Heart left ventricle (tissue), 16 donors: ENCODE measurements around the gene FGF22. TPM values are rescaled to one million over a fixed set of nuclear protein-coding genes. Genes with fewer than 3 reads are reported as not detected.
A peak's percentile ranks its signal among the peaks of the same experiment; 100 is the strongest.

ENCODE experiments used
- ATAC-seq, 4 donors: fragments of 200-7000 bp; cut with Tn5 transposase; one replicate each; pipeline ENCODE4 v1.9.1; 2020 to 2022; ENCODE audit warnings: moderate library complexity in 4 of 4, mild to moderate bottlenecking in 3 of 4, moderate number of reproducible peaks in 1 of 4
- DNase-seq, 5 donors: peaks; one replicate each; pipeline ENCODE4 v3.0.0-alpha.2; 2020
- H3K27ac ChIP-seq, 12 donors: fragments of 200-600 bp; sonication (generic) in 4 of 12; one replicate each; pipeline versions ENCODE4 v1.5.0 to v1.8.0; 2016 to 2022; ENCODE audit warnings: mild to moderate bottlenecking in 2 of 12
- H3K27me3 ChIP-seq, 9 donors: fragments of 200-600 bp; sonication (generic) in 2 of 9; one replicate each; pipeline versions ENCODE4 v1.5.1 to v1.8.0; 2016 to 2022; ENCODE audit warnings: mild to moderate bottlenecking in 3 of 9
- H3K36me3 ChIP-seq, 9 donors: fragments of 200-600 bp; sonication (generic) in 2 of 9; one replicate each; pipeline versions ENCODE4 v1.5.0 to v1.8.0; 2018 to 2022; ENCODE audit warnings: mild to moderate bottlenecking in 2 of 9
- H3K4me1 ChIP-seq, 12 donors: fragments of 200-600 bp; sonication (generic) in 4 of 12; one replicate each; pipeline versions ENCODE4 v1.5.0 to v1.8.0; 2016 to 2022; ENCODE audit warnings: mild to moderate bottlenecking in 3 of 12
- H3K4me3 ChIP-seq, 12 donors: fragments of 200-600 bp; sonication (generic) in 4 of 12; one replicate each; pipeline versions ENCODE4 v1.5.0 to v1.8.0; 2017 to 2022; ENCODE audit warnings: mild to moderate bottlenecking in 9 of 12, moderate library complexity in 4 of 12
- H3K9me3 ChIP-seq, 12 donors: fragments of 200-600 bp; sonication (generic) in 4 of 12; one replicate each; pipeline versions ENCODE4 v1.5.0 to v1.8.0; 2016 to 2022; ENCODE audit warnings: mild to moderate bottlenecking in 1 of 12
- POLR2A ChIP-seq, 2 donors: fragments of 450-650 bp; IDR thresholded peaks; one replicate each; pipeline ENCODE4 v1.6.1; 2017; ENCODE audit warnings: antibody characterized with exemption in 2 of 2, mild to moderate bottlenecking in 2 of 2, moderate library complexity in 2 of 2
- WGBS, 4 donors: extraction: QIAGEN DNeasy Blood & Tissue Kit in 2 of 4; methylation state at CpG; one replicate each; pipeline versions ENCODE4 v1.1.5 to v1.1.7; 2013 to 2018; 5-methylcytosine and 5-hydroxymethylcytosine counted together
- intact Hi-C, 10 donors: fragments of 100-400 bp; cut with DNase I; formaldehyde crosslinking; loops; one replicate each; pipeline versions ENCODE4 v1.11.1 to v1.14.2; 2022
- polyA plus RNA-seq, 2 donors: library from polyadenylated mRNA; stranded (reverse); fragments of 200-250 nt; gene quantifications; one replicate each; pipeline ENCODE4 v1.2.3, GENCODE V29; 2013
- total RNA-seq, 9 donors: library from RNA; depleted of rRNA in 2 of 9; stranded (reverse); fragments of >200 nt in 2 of 9; fragmentation: NEBNext Ultra II Directional in 3 of 9; extraction: Animal tissue kit (Norgen Biotek cat#: 25700) in 3 of 9; gene quantifications; one replicate each; pipeline versions ENCODE4 v1.1.0 to v1.2.4, GENCODE V29; 2016 to 2023
- TF ChIP-seq, protein P1 (sequence below), 12 donors: fragments of 200-600 bp; sonication (generic) in 4 of 12; IDR thresholded peaks; one replicate each; pipeline versions ENCODE4 v1.5.0 to v1.8.0; 2018 to 2022; ENCODE audit warnings: antibody characterized with exemption in 12 of 12, mild to moderate bottlenecking in 5 of 12
- donor health status: ischemic (EF 13 %, LVEDD 7.1; RV severe dilation, severe dysfunction).
- donor health status: healthy with polysubstance abuse.
- donor health status: DM: no; HTN: yes; CAD: no.
- donor health status: DM: no; HTN: no; CAD: no.
- donor health status: ischemic (EF 25% LVEDD 6.9; RV normal size, moderate dysfunction).
- donor health status: ischemic (EF 25% LVEDD 5.7; RV mildly dilated, moderate dysfunction).
- donor health status: healthy.
- donor health status: DM: yes; HTN: yes; CAD: no.
- donor health status: ischemic (EF 35%, LVEDD 5.7; RV mildly dilated, moderate dysfunction).
- donor health status: nonischemic (EF 11% LVEDD 7.7; RV severe dilation, severe dysfunction).
- donor health status: DM: yes; HTN: yes; CAD: no.
- donor health status: PGD.
- donor health status: ischemic (EF 29% LVEDD 5.4; RV normal size, mild dysfunction).
- donor health status: nonischemic (EF 23%, LVEDD 6.1; RV moderate dilation, normal function).

The FGF22 gene
- total and polyA plus RNA-seq, 11 donors: 0.07 to 0.36 (median 0.16) TPM; not detected in 6

DNA sequence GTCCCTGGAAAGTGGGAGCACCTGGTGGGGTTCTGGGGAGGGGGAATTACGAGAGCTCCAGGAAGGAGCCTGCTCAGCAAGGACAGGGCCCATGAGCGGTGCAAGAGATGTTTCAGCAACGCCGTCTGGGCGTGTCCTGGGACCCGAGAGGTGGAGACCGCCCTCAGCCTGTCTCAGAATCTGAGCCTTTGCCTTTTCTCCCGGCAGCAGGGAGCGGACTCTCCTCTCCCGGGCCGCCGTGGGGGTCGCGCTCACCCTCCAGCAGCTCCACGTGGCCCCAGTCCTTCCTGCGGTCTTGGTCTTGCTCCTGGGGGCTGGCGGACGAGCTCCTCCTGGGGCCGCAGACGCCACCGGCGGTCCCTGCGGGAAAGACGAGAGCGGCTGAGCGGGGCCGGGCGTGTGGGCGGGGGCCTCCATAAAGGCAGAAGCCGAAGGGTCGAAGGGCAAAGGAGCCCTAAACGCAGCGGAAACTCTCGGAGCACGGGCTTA lies 7.1 kb upstream of the FGF22 start:
- H3K4me1 ChIP-seq: peaks cover 6 to 28% (median 17%) of the 10 kb centered on the region in 12 donors

DNA sequence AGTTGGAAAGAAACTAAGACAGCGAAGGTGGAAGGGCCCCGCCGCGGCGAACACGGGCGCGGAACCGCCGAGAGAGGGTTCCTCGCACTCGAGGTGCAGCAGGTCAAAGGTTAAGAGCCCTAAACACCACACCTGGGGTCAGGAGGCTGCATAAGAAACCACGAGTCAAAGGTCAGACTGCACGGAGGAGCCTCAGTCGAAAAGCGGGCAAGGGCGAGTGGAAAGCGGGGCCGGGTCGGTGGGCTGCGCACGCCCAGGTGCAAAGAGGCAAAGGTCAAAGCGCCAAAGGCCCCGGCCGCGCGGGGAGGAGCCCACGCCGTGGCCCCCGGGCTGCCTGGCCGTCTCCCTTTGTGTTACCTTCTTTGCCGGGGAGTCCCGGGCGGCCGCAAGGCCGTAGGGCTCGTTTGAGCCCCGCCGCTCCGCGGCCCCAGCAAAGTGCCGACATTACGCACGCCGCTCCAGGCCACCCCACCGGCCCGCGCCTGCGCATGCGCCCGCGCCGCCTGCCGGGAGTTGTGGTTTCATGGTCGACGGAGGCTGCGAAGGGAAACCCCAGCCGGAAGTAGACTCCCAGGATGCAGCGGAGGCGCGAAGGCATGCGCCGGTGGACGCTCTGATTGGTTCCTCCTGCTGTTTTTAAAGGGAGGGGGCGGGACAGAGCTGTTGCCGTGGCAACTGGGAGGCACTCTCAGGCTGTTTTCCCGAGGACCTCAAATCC lies 6.5 kb upstream of the FGF22 start, which contains the start of gene POLRMT:
TSS of gene POLRMT (minus strand) at position 470 of the 718 bp plus-strand sequence. CDS start at position 445, 25 bp downstream.
- Histone ChIP-seq H3K4me1 (peaks cover 6 to 28% (median 17%) of the 10 kb centered on the region in 12 donors), H3K36me3 (peaks cover 0 to 18% (median 14%) of the 10 kb centered on the region in 9 donors), H3K4me3 (peak within 1 kb of the TSS; percentile 57 to 99 (median 96)), H3K27ac (peak within 1 kb of the TSS in 11 of 12 donors; percentile 57 to 86 (median 79)), H3K9me3 (no peaks in the 10 kb centered on the region), H3K27me3 (no peaks in the 10 kb centered on the region)
- DNase-seq (peak; percentile 98 to 99 (median 99)), ATAC-seq (peak; percentile 95 to 98 (median 98))
- WGBS, 4 donors: 0 to 1% (median 0%) methylated on average over 34 to 67 of the region's 67 CpGs
- peak in 1 of 2 donors; percentile 36 for TF ChIP-seq POLR2A (IDR thresholded peaks at IDR 0.05)
- TF ChIP-seq, protein P1, sequence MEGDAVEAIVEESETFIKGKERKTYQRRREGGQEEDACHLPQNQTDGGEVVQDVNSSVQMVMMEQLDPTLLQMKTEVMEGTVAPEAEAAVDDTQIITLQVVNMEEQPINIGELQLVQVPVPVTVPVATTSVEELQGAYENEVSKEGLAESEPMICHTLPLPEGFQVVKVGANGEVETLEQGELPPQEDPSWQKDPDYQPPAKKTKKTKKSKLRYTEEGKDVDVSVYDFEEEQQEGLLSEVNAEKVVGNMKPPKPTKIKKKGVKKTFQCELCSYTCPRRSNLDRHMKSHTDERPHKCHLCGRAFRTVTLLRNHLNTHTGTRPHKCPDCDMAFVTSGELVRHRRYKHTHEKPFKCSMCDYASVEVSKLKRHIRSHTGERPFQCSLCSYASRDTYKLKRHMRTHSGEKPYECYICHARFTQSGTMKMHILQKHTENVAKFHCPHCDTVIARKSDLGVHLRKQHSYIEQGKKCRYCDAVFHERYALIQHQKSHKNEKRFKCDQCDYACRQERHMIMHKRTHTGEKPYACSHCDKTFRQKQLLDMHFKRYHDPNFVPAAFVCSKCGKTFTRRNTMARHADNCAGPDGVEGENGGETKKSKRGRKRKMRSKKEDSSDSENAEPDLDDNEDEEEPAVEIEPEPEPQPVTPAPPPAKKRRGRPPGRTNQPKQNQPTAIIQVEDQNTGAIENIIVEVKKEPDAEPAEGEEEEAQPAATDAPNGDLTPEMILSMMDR (IDR thresholded peaks at IDR 0.05): peak in 6 of 12 donors; percentile 9 to 50 (median 18)
- intact Hi-C loops: loop anchor here in 2 of 10 donors (5.0 to 10.0 kb wide), 2 partner anchors 51 to 98 kb away; partner anchors contain the start of gene CDC34 (in 1 of the 2)

More for the DNA sequence above, 7.1 kb upstream of the FGF22 start:
- Histone ChIP-seq H3K27ac (peak overlapping the region in 11 of 12 donors; percentile 33 to 86 (median 79)), H3K36me3 (peaks cover 0 to 24% (median 18%) of the 10 kb centered on the region in 9 donors), H3K9me3 (no peaks in the 10 kb centered on the region), H3K4me3 (peak overlapping the region; percentile 57 to 99 (median 96)), H3K27me3 (no peaks in the 10 kb centered on the region)
- intact Hi-C loops: loop anchor here in 2 of 10 donors (5.0 to 10.0 kb wide), 2 partner anchors 50 to 98 kb away; partner anchors contain the start of gene CDC34 (in 1 of the 2)
- TF ChIP-seq, protein P1 (IDR thresholded peaks at IDR 0.05): no peak
- TF ChIP-seq POLR2A (IDR thresholded peaks at IDR 0.05): no peak
- ATAC-seq: peak in 1 of 4 donors; percentile 21
- WGBS, 4 donors: 0 to 4% (median 3%) methylated on average over 17 to 35 of the region's 35 CpGs
- no peak for DNase-seq

DNA sequence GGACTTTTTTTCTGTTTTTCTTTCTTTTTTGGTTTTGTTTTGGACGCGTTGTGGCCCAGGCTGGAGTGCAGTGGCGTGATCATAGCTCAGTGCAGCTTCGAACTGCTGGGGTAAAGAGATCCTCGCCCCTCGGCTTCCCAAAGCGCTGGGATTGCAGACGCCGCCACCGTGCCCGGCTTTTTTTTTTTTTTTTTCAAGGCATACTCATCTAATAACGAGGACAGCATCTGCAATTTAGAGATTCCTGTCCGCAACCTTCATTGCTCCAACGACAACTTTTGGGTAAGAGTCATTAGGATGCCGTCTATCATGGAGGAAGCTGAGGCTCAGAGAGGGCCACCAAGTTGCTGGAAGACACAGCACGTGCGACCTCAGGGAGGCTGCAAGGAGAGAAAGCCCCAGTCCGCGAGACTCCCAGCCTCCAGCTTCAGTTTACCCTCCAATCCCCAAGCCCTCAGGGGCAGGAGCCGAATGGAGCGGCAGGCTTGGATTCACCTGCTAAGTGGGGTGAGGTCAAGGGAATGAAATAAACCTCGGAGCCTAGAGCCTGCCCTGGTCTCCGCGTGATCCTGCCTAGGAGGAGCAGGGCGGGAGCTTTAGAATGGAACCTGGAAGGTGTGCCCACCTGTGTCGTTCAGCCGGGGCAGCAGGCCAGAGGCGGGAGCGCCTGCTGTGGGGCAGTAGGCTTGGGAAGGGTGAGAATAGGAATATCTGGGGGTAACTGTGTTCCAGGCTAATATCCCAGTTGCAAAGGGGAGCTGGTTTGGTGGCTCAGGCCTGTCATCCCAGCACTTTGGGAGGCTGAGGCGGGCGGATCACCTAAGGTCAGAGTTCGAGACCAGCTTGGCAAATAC lies 5.7 kb upstream of the FGF22 start:
- ATAC-seq: peak in 2 of 4 donors; percentile 1 to 5
- DNase-seq: no peak
- TF ChIP-seq, protein P1 (IDR thresholded peaks at IDR 0.05): no peak
- no peak for TF ChIP-seq POLR2A (IDR thresholded peaks at IDR 0.05)
- peaks cover 8 to 33% (median 22%) of the 10 kb centered on the region in 12 donors for H3K4me1 ChIP-seq
- H3K4me3 ChIP-seq: peak overlapping the region; percentile 57 to 99 (median 96)
- H3K27ac ChIP-seq: peak overlapping the region in 11 of 12 donors; percentile 4 to 86 (median 77)
- intact Hi-C loops: loop anchor here in 2 of 10 donors (5.0 to 10.0 kb wide), 2 partner anchors 52 to 99 kb away; partner anchors contain the start of gene CDC34 (in 1 of the 2)
- WGBS, 4 donors: 26 to 31% (median 26%) methylated on average over 32 of the region's 32 CpGs
- H3K27me3 ChIP-seq: peaks cover 0 to 6% (median 0%) of the 10 kb centered on the region in 9 donors
- peaks cover 0 to 10% (median 6%) of the 10 kb centered on the region in 9 donors for H3K36me3 ChIP-seq
- no peaks in the 10 kb centered on the region for H3K9me3 ChIP-seq
